H1 (cell line): Measurements from ENCODE around the gene LPP. TPM values are rescaled to one million over a fixed set of nuclear protein-coding genes. Genes with fewer than 3 reads are reported as not detected.

Source experiments
- CTCF ChIA-PET: fragments of 300-600 bp; sonication (Branson Sonifier 250); formaldehyde crosslinking; loops from one replicate; lab custom pipeline; 2021; ENCODE audit not compliant: partially characterized antibody; lab: Charles Lee
- POLR2A ChIA-PET: fragments of 300-600 bp; sonication (Branson Sonifier 250); formaldehyde crosslinking; loops from one replicate; lab custom pipeline; 2021; ENCODE audit warnings: inconsistent platforms; ENCODE audit not compliant: partially characterized antibody; lab: Charles Lee
- DNase-seq, 2 experiments: peaks; one replicate each; pipeline versions ENCODE4 v3.0.0 to v3.0.0-alpha.2; 2010 to 2022; ENCODE audit warnings: low spot score in 2 of 2, low read depth in 1 of 2, mixed read lengths in 1 of 2
- FAIRE-seq: peaks from 2 replicates; lab custom pipeline; 2011; peaks lifted over from hg19 to GRCh38; lab: Jason Lieb, UNC
- H2AFZ ChIP-seq: 2 replicates; pipeline ENCODE4 v1.8.1; 2012; ENCODE audit warnings: low read length, inconsistent platforms
- H2AK5ac ChIP-seq: 2 replicates; pipeline ENCODE4 v1.6.1; 2013; ENCODE audit warnings: low read depth, low read length
- H2BK120ac ChIP-seq: replicated peaks from 2 replicates; pipeline ENCODE3; 2013; ENCODE audit warnings: low read depth, low read length, inconsistent platforms
- H2BK12ac ChIP-seq: 2 replicates; pipeline ENCODE4 v1.6.1; 2013; ENCODE audit warnings: low read depth, low read length
- H2BK15ac ChIP-seq: 2 replicates; pipeline ENCODE4 v1.6.1; 2013; ENCODE audit warnings: low read length
- H2BK20ac ChIP-seq: 2 replicates; pipeline ENCODE4 v1.6.1; 2013; ENCODE audit warnings: low read length
- H2BK5ac ChIP-seq: 2 replicates; pipeline ENCODE4 v1.6.1; 2013; ENCODE audit warnings: low read depth, low read length
- H3K14ac ChIP-seq: 2 replicates; pipeline ENCODE4 v1.6.1; 2013; ENCODE audit warnings: inconsistent platforms; ENCODE audit not compliant: insufficient read length
- H3K18ac ChIP-seq: 2 replicates; pipeline ENCODE4 v1.6.1; 2013; ENCODE audit warnings: low read length; ENCODE audit errors: extremely low read depth
- H3K23ac ChIP-seq: 2 replicates; pipeline ENCODE4 v1.6.1; 2013; ENCODE audit warnings: inconsistent platforms; ENCODE audit not compliant: insufficient read length
- H3K23me2 ChIP-seq: 2 replicates; pipeline ENCODE4 v1.6.1; 2013; ENCODE audit warnings: low read depth, low read length
- H3K27ac ChIP-seq: 2 replicates; pipeline ENCODE4 v1.6.1; 2011; ENCODE audit warnings: low read depth, low read length, inconsistent platforms
- H3K27me3 ChIP-seq, 4 experiments: replicated peaks in 1 of 4; 1 replicate in 1 of 4; 2 replicates in 3 of 4; pipeline versions ENCODE4 v1.6.1 to v1.8.1; 2011 to 2013; ENCODE audit warnings: low read length in 3 of 4, mild to moderate bottlenecking in 3 of 4, inconsistent platforms in 2 of 4, mixed read lengths in 2 of 4, moderate library complexity in 1 of 4; ENCODE audit not compliant: control insufficient read depth in 3 of 4, insufficient read depth in 3 of 4; ENCODE audit errors: extremely low read depth in 1 of 4
- H3K36me3 ChIP-seq, 4 experiments: 2 replicates each; pipeline versions ENCODE4 v1.6.1 to v1.8.1; 2011 to 2013; ENCODE audit warnings: mild to moderate bottlenecking in 4 of 4, low read length in 3 of 4, moderate library complexity in 2 of 4, control low read depth in 1 of 4, inconsistent platforms in 1 of 4; ENCODE audit not compliant: insufficient read depth in 4 of 4, control insufficient read depth in 2 of 4
- H3K4ac ChIP-seq: replicated peaks from 2 replicates; pipeline ENCODE3; 2013; ENCODE audit warnings: low read length, low read depth, mixed read lengths, inconsistent platforms; ENCODE audit not compliant: insufficient read length
- H3K4me1 ChIP-seq, 4 experiments: replicated peaks in 1 of 4; 1 replicate in 1 of 4; 2 replicates in 3 of 4; pipeline versions ENCODE4 v1.6.1 to v1.8.1; 2011 to 2013; ENCODE audit warnings: low read length in 3 of 4, inconsistent platforms in 2 of 4, mixed read lengths in 1 of 4; ENCODE audit not compliant: insufficient read depth in 4 of 4, control insufficient read depth in 3 of 4
- H3K4me2 ChIP-seq, 2 experiments: 2 replicates each; pipeline versions ENCODE4 v1.6.1 to v1.8.1; 2011 to 2013; ENCODE audit warnings: low read depth in 2 of 2, low read length in 2 of 2, control low read depth in 1 of 2, inconsistent platforms in 1 of 2, mild to moderate bottlenecking in 1 of 2; ENCODE audit not compliant: insufficient read depth in 1 of 2
- H3K4me3 ChIP-seq, 4 experiments: fragments of 200-600, 300-600 bp in 1 of 4; sonication (generic), shearing (Covaris generic), sonication (Bioruptor Twin) in 1 of 4; 2 replicates each; pipeline versions ENCODE4 v1.5.1 to v1.8.1; 2011 to 2016; ENCODE audit warnings: low read length in 4 of 4, low read depth in 3 of 4, control low read depth in 2 of 4, inconsistent platforms in 2 of 4, mild to moderate bottlenecking in 2 of 4, mixed read lengths in 1 of 4, moderate library complexity in 1 of 4; ENCODE audit not compliant: insufficient read depth in 2 of 4; ENCODE audit errors: extremely low read depth in 1 of 4
- H3K56ac ChIP-seq: replicated peaks from 2 replicates; pipeline ENCODE3; 2013; ENCODE audit warnings: low read depth, mild to moderate bottlenecking, mixed read lengths, low read length, inconsistent platforms; ENCODE audit not compliant: insufficient read length
- H3K79me1 ChIP-seq: 2 replicates; pipeline ENCODE4 v1.6.1; 2013; ENCODE audit warnings: low read depth, low read length, control low read depth
- H3K79me2 ChIP-seq, 2 experiments: 2 replicates each; pipeline versions ENCODE4 v1.6.1 to v1.8.1; 2012 to 2013; ENCODE audit warnings: low read length in 2 of 2, mild to moderate bottlenecking in 2 of 2, inconsistent platforms in 1 of 2; ENCODE audit not compliant: insufficient read depth in 2 of 2, control insufficient read depth in 1 of 2
- H3K9ac ChIP-seq, 4 experiments: replicated peaks in 1 of 4; 1 replicate in 1 of 4; 2 replicates in 3 of 4; pipeline versions ENCODE4 v1.6.1 to v1.8.1; 2011 to 2013; ENCODE audit warnings: low read depth in 3 of 4, low read length in 3 of 4, control low read depth in 2 of 4, mild to moderate bottlenecking in 2 of 4, moderate library complexity in 2 of 4, inconsistent platforms in 1 of 4; ENCODE audit errors: extremely low read depth in 1 of 4
- H3K9me3 ChIP-seq, 2 experiments: 2 replicates each; pipeline versions ENCODE4 v1.6.1 to v1.8.1; 2012 to 2013; ENCODE audit warnings: mild to moderate bottlenecking in 2 of 2, moderate library complexity in 2 of 2, control low read depth in 1 of 2, inconsistent platforms in 1 of 2, low read depth in 1 of 2, low read length in 1 of 2, mixed read lengths in 1 of 2; ENCODE audit not compliant: insufficient read depth in 2 of 2
- H4K20me1 ChIP-seq, 2 experiments: replicated peaks in 1 of 2; 2 replicates each; pipeline versions ENCODE3 to v1.8.1; 2011 to 2013; ENCODE audit warnings: inconsistent platforms in 2 of 2, low read length in 2 of 2, mild to moderate bottlenecking in 1 of 2; ENCODE audit not compliant: insufficient read depth in 2 of 2, control insufficient read depth in 1 of 2
- H4K5ac ChIP-seq: 2 replicates; pipeline ENCODE4 v1.6.1; 2013; ENCODE audit warnings: low read length, low read depth, mixed read lengths, inconsistent platforms; ENCODE audit not compliant: insufficient read length
- H4K8ac ChIP-seq: 2 replicates; pipeline ENCODE4 v1.8.0; 2013; ENCODE audit warnings: mild to moderate bottlenecking, moderate library complexity, low read length, inconsistent platforms; ENCODE audit not compliant: insufficient read depth; ENCODE audit errors: extremely low read depth
- H4K91ac ChIP-seq: replicated peaks from 2 replicates; pipeline ENCODE3; 2013; ENCODE audit warnings: low read length, mixed read lengths, inconsistent platforms; ENCODE audit not compliant: insufficient read length
- NANOG ChIP-seq: IDR thresholded peaks from 2 replicates; pipeline ENCODE4 v1.6.1; 2011; ENCODE audit warnings: low read length, low read depth, mild to moderate bottlenecking, inconsistent platforms; ENCODE audit not compliant: insufficient read depth, poor library complexity, severe bottlenecking
- RXRA ChIP-seq: IDR thresholded peaks from 2 replicates; pipeline ENCODE4 v1.6.1; 2011; ENCODE audit warnings: low read depth, mild to moderate bottlenecking, low read length, moderate library complexity; ENCODE audit not compliant: insufficient read depth
- WGBS, 2 experiments: shearing (Covaris generic) in 1 of 2; methylation state at CpG; one replicate each; pipeline versions ENCODE4 v1.1.6 to v1.1.7; 2013 to 2015; ENCODE audit warnings: low lambda C conversion rate in 2 of 2, mixed read lengths in 2 of 2, inconsistent platforms in 1 of 2, low coverage in 1 of 2, missing lambda C conversion rate in 1 of 2; ENCODE audit not compliant: insufficient replicate concordance in 2 of 2, insufficient coverage in 1 of 2, insufficient read length in 1 of 2; ENCODE audit errors: extremely low coverage in 1 of 2, missing lambda C conversion rate in 1 of 2; 5-methylcytosine and 5-hydroxymethylcytosine counted together
- polyA plus RNA-seq, 7 experiments: library from polyadenylated mRNA; depleted of rRNA in 3 of 7; stranded (reverse) in 5 of 7; unstranded in 2 of 7; fragments of >200 nt in 5 of 7; fragments of 200-250 nt in 2 of 7; gene quantifications; 1 replicate in 5 of 7; 2 replicates in 1 of 7; 4 replicates in 1 of 7; pipeline versions ENCODE4 v1.2.1 to v1.2.3, GENCODE V29; 2011 to 2013; ENCODE audit warnings: missing spikeins in 2 of 7, mixed read lengths in 2 of 7
- total RNA-seq: library from RNA; stranded (reverse); fragmentation: NEBNext Ultra II Directional; extraction: Animal tissue kit (Norgen Biotek cat#: 25700); gene quantifications from 2 replicates; pipeline ENCODE4 v1.2.1, GENCODE V29; 2021

Gene LPP
- total and polyA plus RNA-seq, 2 of the 8 experiments (the other 6 are each of a cell fraction or from before 2014, with no cell fraction given), result 10.0 to 53.3 TPM

- no peak overlapping the region for H3K9ac ChIP-seq
- 88% methylated on average over 12 of the region's 12 CpGs; no CpG with 5 or more reads in 1 of the 2 experiments for WGBS, 2 experiments
- H2AK5ac ChIP-seq, result no peak overlapping the region
- no peak overlapping the region for H3K23ac ChIP-seq
- no peaks in the 10 kb centered on the region for H3K79me2 ChIP-seq
- H3K4me1 ChIP-seq, result no peaks in the 10 kb centered on the region
- no peak overlapping the region for H2BK15ac ChIP-seq
- no peak overlapping the region for H3K56ac ChIP-seq
- ChIA-PET CTCF (interaction anchor here (0.8 to 1.9 kb wide), 3 partner anchors 19 to 901 kb away, joined by 3 to 6 read pairs (median 4); no protein-coding TSS in a partner anchor), POLR2A (no interaction called here)
- no peak overlapping the region for H2BK20ac ChIP-seq
- no peaks in the 10 kb centered on the region for H3K23me2 ChIP-seq
- H3K14ac ChIP-seq, result no peak overlapping the region
- no peak overlapping the region for H2AFZ ChIP-seq
- no peak for DNase-seq
- H3K27me3 ChIP-seq, result no peaks in the 10 kb centered on the region
- no peaks in the 10 kb centered on the region for H3K9me3 ChIP-seq
- H4K8ac ChIP-seq, result no peak overlapping the region
- H4K20me1 ChIP-seq, result peaks cover 0 to 2% of the 10 kb centered on the region in 2 experiments
- H3K27ac ChIP-seq, result no peak overlapping the region
- no peak overlapping the region for H3K4ac ChIP-seq
- no peak overlapping the region for H4K91ac ChIP-seq
- H3K4me3 ChIP-seq, result no peak overlapping the region
- no peak overlapping the region for H2BK5ac ChIP-seq
- H3K36me3 ChIP-seq, result no peaks in the 10 kb centered on the region
- H3K18ac ChIP-seq, result no peak overlapping the region
- FAIRE-seq, result no peak
- H3K79me1 ChIP-seq, result no peaks in the 10 kb centered on the region
- H4K5ac ChIP-seq, result no peak overlapping the region
- H2BK120ac ChIP-seq, result no peak overlapping the region
- no peak overlapping the region for H3K4me2 ChIP-seq
- H2BK12ac ChIP-seq, result no peak overlapping the region
- no peak for TF ChIP-seq NANOG
- TF ChIP-seq RXRA, result no peak
These were observed 553.7 kb downstream of the LPP start for GRCh38 chr3:188707381-188708288.
